ENCODE measurements around the gene LYSMD3.

LYSMD3 gene

DNA sequence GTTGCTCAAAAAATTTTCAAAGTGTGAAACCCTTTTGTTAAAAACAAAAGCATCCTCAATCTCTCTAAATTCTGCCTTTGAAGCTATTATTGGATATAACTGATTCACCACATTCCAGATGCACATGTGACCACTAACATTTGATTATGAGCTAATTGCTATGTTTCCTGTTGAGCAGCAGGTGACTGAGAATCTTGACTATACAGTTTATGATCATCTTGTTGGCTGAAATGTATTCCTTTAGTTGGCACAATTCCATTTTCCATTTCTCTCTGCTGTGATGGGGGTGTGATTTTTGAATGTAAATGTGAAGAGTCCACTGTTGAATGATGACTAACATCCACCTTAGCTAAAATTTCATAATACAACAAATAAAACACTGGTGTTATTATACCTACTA lies 10.7 kb downstream of the LYSMD3 start:
- H3K4me3 ChIP-seq (replicated peaks; ENCODE audit: low read depth, low read length) = no peak overlapping the region
- TF ChIP-seq, protein P1, sequence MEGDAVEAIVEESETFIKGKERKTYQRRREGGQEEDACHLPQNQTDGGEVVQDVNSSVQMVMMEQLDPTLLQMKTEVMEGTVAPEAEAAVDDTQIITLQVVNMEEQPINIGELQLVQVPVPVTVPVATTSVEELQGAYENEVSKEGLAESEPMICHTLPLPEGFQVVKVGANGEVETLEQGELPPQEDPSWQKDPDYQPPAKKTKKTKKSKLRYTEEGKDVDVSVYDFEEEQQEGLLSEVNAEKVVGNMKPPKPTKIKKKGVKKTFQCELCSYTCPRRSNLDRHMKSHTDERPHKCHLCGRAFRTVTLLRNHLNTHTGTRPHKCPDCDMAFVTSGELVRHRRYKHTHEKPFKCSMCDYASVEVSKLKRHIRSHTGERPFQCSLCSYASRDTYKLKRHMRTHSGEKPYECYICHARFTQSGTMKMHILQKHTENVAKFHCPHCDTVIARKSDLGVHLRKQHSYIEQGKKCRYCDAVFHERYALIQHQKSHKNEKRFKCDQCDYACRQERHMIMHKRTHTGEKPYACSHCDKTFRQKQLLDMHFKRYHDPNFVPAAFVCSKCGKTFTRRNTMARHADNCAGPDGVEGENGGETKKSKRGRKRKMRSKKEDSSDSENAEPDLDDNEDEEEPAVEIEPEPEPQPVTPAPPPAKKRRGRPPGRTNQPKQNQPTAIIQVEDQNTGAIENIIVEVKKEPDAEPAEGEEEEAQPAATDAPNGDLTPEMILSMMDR (IDR thresholded peaks at IDR 0.05; ENCODE audit: low read depth, low read length, missing control alignments) = no peak
- peak; percentile 20 for DNase-seq (ENCODE audit: extremely low read depth, low read depth)

DNA sequence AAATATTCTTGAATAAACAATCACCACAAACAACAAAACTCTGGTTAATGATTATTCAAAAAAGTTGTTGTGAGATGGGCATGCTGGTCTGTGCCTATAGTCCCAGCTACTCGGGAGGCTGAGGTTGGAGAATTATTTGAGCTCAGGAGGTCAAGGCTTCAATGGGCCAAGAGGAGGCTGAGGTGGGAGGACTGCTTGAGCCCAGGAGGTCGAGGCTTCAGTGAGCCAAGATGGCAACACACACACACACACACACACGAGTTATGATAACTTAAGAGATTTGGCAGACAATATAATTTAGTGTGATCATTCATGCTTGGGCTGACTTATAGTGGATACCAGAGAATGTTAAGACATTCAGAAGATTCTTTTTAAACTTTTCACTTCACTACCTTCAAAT lies 14.9 kb downstream of the LYSMD3 start:
- H3K4me3 ChIP-seq (replicated peaks; ENCODE audit: low read depth, low read length) = no peak overlapping the region
- no peak for DNase-seq (ENCODE audit: extremely low read depth, low read depth)
- TF ChIP-seq, protein P1 (IDR thresholded peaks at IDR 0.05; ENCODE audit: low read depth, low read length, missing control alignments) = no peak

DNA sequence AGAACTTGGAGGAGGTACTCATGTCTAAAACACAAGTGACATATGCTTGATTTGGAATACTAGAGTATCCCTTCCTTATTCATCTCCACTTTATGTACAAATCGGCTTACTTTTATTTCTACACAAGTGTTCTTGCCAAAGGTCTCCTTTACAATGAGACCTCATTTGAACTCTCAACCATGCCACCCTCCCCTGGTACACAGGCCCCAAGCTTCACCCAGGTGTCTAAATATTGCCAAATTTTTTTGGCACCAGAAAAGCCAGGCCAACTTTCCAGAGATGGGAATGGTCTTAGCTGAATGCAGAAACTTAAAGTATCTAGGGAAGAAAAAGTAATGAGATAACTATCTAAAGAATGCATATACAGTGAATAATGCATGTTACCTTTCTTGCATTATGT lies 18.9 kb downstream of the LYSMD3 start:
- H3K4me3 ChIP-seq (replicated peaks; ENCODE audit: low read depth, low read length) = no peak overlapping the region
- DNase-seq (ENCODE audit: extremely low read depth, low read depth) = no peak
- TF ChIP-seq, protein P1 (IDR thresholded peaks at IDR 0.05; ENCODE audit: low read depth, low read length, missing control alignments) = no peak

DNA sequence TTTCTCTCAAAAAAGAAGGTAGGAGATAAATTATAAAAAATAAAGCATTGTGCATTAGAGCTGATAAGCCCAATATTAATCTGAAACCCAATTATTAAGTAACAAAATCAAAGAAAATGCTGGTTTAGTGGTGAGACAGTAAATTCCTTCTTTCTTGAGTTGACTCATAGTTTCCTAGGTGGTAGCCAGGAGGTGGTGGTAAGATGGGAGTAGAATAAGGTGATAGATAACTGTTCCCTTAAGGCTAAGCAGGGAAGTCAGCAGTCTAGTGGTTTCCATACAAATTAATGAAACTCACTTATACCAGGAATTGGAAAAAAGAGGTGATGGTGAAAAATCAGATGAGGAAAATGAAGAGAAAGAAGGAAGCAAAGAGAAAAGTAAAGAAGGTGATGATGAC lies 23.2 kb downstream of the LYSMD3 start:
- H3K4me3 ChIP-seq (replicated peaks; ENCODE audit: low read depth, low read length) = no peak overlapping the region
- TF ChIP-seq, protein P1 (IDR thresholded peaks at IDR 0.05; ENCODE audit: low read depth, low read length, missing control alignments) = no peak
- no peak for DNase-seq (ENCODE audit: extremely low read depth, low read depth)

DNA sequence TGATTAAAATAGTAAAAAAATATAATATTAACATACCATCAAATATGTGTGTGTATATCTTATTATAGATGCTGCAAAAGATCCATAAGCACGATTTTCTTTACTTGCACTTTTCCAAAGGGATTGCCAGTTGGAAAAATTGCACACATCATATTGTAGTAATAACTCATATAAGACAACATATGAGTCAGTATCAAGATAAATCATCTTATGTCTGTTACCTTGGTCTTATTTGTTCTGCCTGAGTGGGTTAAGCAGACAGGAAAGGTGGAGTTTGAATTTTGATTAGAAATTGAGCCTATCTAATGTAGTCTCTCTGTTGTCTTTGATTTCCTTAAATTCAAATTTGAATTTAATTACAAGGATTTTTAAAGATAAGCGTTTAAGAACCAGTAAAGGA lies 24.6 kb downstream of the LYSMD3 start:
- no peak for DNase-seq (ENCODE audit: extremely low read depth, low read depth)
- TF ChIP-seq, protein P1 (IDR thresholded peaks at IDR 0.05; ENCODE audit: low read depth, low read length, missing control alignments) = no peak
- H3K4me3 ChIP-seq (replicated peaks; ENCODE audit: low read depth, low read length) = no peak overlapping the region

DNA sequence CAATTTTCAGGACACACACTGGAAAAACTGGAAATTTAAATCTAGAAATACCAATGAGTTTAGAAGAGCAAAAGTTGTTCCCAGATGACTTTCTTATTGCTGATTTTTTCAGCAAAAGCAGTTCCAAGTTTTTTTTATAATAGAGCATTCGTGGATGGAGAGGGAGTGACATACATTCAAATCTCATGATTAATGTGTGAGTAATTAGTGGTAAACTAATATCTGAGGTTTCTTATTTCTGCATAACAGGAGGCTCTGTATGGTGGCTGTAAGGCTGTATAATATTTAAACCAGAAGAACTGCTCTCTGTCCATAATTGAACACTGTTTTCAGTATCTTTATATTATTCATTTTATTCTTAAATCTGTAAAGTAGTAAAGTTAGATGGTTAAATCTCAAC lies 25.8 kb downstream of the LYSMD3 start:
- H3K4me3 ChIP-seq (replicated peaks; ENCODE audit: low read depth, low read length) = no peak overlapping the region
- TF ChIP-seq, protein P1 (IDR thresholded peaks at IDR 0.05; ENCODE audit: low read depth, low read length, missing control alignments) = no peak
- DNase-seq (ENCODE audit: extremely low read depth, low read depth) = no peak

DNA sequence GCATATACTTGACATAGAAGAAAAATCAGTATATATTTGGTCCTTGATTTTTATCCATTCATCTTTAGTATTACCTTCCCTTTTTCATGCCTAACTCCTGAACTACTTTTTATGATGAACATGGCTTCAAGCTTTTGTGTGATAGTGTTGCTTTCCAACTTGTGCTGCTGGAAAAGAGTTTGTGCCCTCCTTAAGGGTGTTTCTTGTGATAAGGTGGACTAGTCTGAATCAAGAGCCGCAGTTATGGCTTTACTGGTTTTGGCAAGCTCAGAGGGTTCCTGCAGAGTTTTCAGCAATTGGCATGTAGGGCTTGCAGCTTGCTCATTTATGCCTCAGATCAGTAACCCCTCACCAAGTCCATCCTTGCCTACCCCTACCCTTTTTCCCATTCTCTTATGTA lies 34.2 kb downstream of the LYSMD3 start:
- no peak overlapping the region for H3K4me3 ChIP-seq (replicated peaks; ENCODE audit: low read depth, low read length)
- DNase-seq (ENCODE audit: extremely low read depth, low read depth) = no peak
- TF ChIP-seq, protein P1 (IDR thresholded peaks at IDR 0.05; ENCODE audit: low read depth, low read length, missing control alignments) = no peak
